HG03108 (cell line): ENCODE data around the gene DYNLL2.
A peak's percentile ranks its signal among the peaks of the same experiment; 100 is the strongest.
"Not testable (repeated sequence)": the region's sequence is repeated elsewhere in the genome, so short reads cannot be mapped to it uniquely, and the experiment has no call there.

Source experiments
- ATAC-seq: cut with Tn5 transposase; IDR thresholded peaks from one replicate; pipeline ENCODE4 v1.9.1; 2021; ENCODE audit warnings: moderate library complexity; ENCODE audit not compliant: unreplicated experiment

DYNLL2 gene

DNA sequence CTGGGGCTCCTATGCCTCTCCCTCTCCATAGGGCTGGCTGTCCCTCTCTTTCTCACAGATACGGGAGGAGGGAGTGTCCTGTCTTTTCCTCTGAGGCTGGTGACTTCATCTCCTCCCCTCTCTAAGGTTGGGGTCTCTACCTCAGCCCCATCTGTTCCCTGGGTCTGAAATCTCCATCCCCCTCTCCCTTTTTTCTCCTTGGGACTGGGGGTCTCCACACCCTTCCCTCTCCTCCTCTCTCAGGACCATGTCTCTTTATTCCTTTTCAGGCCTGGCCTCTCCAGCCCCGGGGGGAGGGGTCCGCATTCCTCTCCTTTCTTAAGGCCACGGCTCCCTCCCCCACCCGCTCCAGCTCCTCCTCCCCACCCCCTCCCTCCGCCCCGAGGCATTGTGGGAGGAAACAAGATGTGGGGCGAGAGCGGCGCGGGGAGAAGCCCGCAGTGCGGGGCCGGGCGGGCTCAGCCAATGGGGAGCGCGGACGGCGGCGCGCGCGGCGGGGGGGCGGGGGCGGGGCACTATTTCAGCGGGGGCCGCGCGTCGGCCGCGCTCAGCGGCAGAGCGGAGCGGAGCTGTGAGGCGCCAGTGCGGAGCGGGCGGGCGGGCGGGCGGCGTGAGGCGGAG, at the start of gene DYNLL2:
Gene DYNLL2 (plus strand): TSS at position 550 of the 621 bp plus-strand sequence. CDS start 3,672 bp downstream, outside the sequence.
- ATAC-seq: peak; percentile 59

DNA sequence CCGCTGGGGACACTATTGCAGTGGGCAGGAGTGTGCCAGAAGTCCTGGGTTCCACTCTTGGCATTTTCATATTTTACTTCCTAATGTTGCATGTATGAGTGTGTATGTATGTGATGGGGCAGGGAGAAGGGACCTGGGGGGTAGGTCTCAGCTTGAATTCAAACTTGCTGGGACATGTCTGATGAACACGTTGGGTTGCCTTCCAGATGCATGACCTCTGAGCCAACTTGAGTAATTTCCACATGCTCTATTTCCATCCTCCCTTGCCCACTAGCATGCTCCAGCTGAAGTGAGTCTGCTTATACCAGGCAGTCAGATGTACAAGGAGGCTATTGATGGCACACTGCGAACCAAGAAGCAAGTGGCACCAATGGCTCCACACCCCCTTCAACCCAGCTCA, 43.2 kb upstream of the DYNLL2 start:
- no peak for ATAC-seq

DNA sequence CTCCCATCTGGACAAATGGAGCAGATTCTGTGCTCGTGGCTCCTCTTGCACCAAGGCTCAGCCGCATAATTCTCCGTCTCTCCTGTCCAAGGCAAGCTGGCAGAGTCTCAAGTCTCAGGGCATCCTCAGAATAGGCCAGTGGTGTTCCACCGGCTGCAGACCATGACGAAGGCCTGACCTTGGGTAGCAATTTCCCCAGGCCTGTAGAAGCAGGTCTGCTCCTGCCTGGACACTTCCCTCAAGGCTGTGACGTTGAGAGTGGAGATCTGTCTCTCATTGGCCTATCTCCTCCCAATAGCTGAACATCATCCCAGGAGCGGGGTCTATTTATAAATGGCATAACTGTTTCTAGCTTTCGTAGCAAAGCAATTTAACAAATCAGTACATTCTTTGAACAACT, 42.8 kb upstream of the DYNLL2 start:
- ATAC-seq: no peak

DNA sequence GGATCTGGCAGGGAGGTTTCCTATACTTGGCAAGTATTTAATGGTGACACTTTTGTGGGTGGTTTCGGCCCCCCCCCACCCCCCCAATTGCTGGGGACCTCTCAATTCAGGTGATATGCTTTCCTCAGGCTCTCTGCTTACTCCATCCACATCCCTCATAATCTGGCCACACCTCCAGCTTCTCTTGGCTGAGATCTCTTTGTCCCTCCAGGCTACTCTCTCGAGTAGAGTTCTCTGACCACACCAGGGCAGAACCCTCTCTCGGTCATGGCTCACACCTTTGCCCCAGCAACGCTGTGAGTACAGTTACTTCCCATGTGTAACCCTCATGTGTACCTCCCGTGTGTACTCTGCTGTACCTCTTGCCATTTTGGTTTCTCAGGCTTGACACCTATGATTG, 42.1 kb upstream of the DYNLL2 start:
- ATAC-seq: no peak

DNA sequence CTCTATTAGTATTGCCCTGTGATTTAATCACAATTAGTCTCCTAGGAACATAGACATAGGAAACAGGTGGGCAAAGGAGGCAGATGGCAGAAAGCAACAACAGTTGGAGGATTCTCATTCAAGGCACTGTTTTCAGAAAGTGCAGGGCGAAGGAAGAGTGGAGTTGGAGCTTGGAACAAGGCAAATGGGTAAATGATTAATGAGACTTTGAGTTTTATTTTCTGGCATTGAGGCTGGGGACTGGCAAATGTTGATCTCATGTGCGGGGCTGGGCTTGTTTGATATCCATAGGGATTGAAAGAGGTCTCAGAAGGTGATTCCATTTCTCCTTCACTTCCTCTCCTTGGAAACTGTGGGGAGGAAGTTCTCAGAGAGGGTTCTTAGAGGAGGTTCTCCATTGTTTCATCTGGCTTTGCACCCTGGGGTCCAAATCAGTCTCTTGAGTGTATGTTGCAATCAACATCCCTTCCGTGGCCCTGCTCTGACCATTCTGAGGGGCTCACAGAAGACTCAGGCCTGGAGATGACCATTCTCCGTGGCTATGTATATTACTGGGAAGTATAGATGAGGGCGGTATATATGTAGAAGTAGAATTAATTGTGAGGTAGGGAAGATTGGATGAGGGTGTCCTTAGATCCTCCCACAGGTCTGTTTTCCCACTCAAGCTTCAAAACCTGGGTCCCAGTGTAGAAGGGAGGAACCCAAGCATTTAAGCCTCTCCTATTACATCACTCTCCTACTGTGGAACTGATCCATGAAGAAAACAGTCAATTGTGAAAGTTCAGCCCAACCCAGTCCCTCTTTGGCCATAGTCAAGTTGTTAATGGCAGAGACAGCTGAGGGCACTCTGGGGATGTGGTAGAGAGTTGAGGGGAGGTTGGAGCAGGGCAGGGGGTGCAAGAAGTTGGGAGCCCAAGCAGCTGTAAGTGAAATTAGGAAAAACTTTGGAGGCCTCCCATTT, 39.7 kb upstream of the DYNLL2 start:
- no peak for ATAC-seq

DNA sequence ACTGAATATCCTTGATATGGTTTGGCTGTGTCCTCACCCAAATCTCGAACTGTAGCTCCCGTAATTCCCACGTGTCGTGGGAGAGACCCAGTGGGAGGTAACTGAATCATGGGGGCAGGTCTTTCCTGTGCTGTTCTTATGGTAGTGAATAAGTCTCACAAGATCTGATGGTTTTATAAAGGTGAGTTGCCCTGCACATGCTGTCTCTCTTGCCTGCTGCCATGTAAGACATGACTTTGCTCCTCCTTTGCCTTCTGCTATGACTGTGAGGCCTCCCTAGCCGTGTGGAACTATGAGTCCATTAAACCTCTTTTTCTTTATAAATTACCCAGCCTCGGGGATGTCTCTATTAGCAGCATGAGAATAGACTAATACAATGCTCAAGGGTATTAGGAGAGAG, 39.0 kb upstream of the DYNLL2 start:
- ATAC-seq: not testable (repeated sequence)

DNA sequence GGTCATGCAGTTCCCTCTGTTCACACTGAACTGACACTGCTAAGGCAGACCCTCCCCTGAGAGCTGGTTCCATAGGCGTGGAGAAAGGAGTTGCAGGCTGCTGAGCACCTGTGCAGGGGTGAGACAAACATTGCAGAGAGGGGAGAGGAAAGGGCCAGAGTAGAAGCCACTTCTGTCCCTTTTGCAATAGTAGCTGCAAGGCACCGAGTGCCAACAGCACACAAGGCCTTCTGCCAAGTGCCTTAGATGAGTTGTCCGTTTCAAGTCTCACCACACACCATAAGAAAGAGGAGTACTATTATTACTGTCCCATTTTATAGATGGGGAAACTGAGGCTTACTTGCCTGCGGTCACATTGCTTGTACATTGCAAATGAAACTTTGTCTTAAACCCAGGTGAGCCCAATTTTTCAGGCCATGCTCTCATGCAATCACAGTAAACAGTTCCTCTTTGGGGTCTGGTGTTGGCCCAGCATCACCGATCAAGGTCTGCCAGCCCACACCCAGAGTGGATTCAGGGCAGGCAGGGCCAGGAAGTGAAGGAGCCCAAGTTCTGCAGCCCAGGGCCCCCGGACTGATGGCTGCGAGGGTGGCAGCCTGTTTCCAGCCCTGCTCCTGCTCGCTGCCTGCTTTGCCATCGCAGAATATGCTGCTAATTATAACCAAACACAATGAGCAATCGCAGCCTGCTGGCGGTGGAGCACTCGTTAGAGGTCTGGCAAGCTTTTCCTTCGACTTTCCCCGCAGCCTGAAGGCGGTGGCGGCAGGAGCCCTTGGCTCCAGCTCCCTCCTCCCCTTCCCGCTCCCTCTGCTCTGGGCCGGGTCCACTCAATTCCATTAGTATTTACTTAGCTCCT, 36.8 kb upstream of the DYNLL2 start:
- ATAC-seq: no peak

DNA sequence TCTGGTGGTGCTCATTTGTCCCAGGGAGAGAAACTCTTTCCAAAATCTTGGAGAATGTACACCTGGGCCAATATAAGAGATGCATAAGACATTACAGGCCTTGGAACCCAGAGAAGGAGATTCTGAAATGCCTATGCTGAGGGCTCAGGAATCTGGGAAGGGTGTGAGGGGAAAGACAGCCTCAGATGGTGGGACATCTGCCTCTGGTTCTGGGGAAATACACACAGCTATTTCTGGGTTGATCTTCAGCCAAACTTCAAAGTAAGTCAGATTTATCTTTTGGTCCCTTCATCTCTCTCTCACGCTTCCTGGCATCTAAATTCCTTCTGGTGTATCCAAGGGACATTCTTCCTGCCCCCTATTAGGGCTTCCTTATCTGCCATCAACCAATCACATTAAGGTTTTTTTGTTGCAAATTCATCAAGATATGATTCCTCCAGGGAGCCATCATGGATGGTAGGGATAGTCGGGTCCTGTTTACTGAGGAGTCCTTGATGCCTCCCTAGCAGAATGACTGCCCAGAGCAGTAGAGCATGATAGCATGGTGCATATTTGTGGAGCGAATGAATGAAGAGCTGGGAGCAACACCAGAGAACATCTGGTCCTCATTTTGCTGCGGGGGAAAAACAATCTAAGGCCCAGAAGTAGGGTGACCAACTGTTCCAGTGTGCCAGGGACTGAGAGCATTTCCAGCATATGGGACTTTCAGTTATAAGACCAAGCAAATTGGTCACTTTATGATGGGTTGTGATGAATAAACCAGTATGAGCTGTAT, 35.7 kb upstream of the DYNLL2 start:
- no peak for ATAC-seq

- no peak for ATAC-seq
These were observed 33.7 kb upstream of the DYNLL2 start for GRCh38 chr17:58049533-58049932.

DNA sequence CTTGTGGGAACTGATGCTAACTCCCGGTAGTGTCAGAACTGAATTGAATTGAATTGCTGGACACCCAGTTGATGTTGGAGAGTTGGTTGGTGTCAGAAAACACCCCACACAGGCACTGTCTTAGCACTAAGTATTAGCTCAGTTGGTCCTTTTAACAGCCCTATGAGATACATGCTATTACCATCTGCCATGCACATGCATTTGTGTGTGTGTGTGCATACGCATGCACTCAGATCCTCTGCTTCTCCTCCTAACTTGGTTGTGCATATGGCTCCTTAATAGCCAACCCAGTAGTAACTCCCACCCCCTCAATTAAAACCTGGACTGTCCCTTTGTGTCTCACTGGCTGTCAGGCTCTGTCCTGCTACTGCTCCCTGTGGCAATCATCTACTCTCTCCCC, 32.3 kb upstream of the DYNLL2 start:
- ATAC-seq: no peak

- no peak for ATAC-seq
These were observed 31.8 kb upstream of the DYNLL2 start for GRCh38 chr17:58051468-58051867.

- ATAC-seq: no peak
These were observed 30.8 kb upstream of the DYNLL2 start for GRCh38 chr17:58052407-58052806.

DNA sequence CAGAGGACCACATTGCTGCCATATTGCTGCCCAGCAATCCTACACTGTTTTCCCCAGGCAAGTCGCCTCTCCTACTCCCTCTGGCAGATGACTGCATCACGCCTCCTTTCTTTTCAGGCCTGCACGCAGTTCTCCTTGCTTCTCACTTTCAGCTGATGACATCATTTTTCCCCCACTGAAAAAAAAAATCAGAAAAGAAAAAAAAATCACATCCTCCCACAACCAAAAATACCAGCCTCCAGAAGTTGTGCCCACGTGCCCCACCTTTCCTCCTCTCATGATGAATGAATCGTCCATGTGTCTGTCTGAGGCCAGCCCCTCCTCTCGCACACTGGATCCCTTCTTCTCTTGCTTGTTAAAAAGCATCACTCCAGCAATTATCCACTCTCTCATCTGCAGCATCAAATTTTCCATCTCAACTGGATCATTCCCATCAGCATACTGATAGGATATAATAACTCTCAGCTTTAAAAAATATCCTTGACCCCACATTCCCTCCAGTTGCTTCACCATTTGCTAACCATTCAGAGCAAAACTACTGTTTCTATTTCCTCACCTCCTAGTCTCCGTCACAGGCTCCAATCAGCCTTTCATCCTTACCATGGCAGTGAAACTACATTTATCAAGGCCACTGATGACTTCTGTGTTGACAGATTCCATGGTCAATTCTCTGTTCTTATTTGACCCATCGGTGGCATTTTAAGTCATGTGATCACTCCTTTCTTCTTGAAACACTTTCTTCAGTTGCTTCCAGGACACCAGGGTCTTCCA, 30.1 kb upstream of the DYNLL2 start:
- ATAC-seq: no peak

GRCh38 chr17:58054641-58055040, 28.6 kb upstream of the DYNLL2 start:
- ATAC-seq: no peak

- no peak for ATAC-seq
These were observed 26.7 kb upstream of the DYNLL2 start for GRCh38 chr17:58056476-58056875.

- ATAC-seq: no peak
These were observed 24.1 kb upstream of the DYNLL2 start for GRCh38 chr17:58059141-58059540.

GRCh38 chr17:58060596-58061191, 22.5 kb upstream of the DYNLL2 start:
- ATAC-seq: no peak

DNA sequence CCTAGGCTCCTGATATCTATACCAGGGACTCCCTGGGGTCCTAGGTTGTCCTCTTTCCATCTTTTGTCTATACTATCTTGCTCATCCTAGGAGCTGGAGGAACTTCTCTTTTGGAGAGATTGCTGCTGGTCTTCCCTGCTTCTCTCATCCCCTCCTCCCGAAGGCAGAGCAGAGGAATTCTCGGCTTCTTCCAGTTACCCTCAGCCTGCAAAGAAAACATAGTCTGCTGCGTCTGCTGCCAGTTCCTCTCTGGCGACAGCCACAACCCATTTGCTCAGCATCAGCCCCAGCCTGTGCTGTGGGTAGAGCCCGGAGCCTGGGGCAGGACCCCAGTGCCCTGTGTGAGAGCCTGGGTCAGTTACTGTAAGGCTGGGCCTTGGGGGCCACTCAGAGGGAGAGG, 21.5 kb upstream of the DYNLL2 start:
- no peak for ATAC-seq

GRCh38 chr17:58065238-58065637, 18.0 kb upstream of the DYNLL2 start:
- ATAC-seq: no peak
